GM18508 (cell line): Measurements from ENCODE around the gene FAM13B.

Experiments used
- ATAC-seq: cut with Tn5 transposase; IDR thresholded peaks from one replicate; pipeline ENCODE4 v1.9.1; 2021; ENCODE audit warnings: moderate number of reproducible peaks; ENCODE audit not compliant: insufficient read depth, unreplicated experiment

Gene FAM13B

DNA sequence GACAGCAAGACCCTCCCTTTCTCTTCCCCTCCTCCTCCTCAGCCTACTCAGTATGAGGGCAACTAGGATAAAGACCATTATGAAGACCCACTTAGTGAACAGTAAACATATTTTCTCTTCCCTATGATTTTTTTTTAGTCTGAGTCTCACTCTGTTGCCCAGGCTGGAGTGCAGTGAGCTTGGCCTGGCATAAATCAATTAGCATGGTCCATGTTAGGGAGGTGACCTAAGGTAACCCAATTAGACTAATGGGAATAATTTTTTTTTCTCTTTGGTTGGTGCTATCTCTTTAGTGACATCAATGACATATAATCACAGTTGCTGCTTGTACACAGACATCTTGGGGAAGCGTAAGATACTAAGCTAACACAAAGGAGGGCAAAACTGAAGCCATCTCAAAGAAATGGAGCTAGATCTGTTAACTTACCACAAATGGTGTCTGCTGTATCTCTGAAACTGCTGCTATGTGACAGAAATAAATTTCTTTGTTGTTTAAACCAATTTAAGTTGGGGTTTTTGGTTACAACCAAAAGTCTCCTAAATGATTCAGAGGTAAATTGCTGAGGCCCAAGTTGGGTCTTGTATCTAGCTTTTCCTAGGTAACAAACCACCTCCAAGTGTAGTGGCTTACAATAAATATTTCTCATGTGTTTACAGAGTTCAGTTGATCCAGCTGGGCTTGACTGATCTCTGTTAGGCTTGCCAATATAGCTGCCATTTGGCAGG is 130.3 kb downstream of the FAM13B start:
- no peak for ATAC-seq

GRCh38 chr5:137901011-137901817 is 131.7 kb downstream of the FAM13B start:
- no peak for ATAC-seq

DNA sequence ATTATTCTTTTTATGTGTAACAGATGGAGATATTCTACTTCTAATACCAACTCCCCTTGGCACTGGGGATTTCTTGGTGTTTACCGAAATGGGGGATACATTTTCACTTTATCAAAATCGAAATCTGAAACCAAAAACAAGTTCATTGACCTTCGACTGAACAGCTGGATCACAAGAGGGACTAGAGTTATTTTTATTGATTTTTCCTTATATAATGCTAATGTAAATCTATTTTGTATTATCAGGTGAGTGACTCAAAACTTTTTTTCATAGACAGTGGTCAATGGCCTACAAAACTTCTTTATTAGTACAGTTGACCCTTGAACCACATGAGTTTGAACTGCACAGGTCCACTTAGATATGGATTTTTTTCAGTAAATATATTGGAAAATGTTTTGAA is 133.4 kb downstream of the FAM13B start:
- no peak for ATAC-seq

- no peak for ATAC-seq
These were observed 136.3 kb downstream of the FAM13B start for GRCh38 chr5:137896560-137896959.

- ATAC-seq = no peak
These were observed 138.3 kb downstream of the FAM13B start for GRCh38 chr5:137894586-137894985.

- ATAC-seq = no peak
These were observed 141.0 kb downstream of the FAM13B start for GRCh38 chr5:137891849-137892248.

DNA sequence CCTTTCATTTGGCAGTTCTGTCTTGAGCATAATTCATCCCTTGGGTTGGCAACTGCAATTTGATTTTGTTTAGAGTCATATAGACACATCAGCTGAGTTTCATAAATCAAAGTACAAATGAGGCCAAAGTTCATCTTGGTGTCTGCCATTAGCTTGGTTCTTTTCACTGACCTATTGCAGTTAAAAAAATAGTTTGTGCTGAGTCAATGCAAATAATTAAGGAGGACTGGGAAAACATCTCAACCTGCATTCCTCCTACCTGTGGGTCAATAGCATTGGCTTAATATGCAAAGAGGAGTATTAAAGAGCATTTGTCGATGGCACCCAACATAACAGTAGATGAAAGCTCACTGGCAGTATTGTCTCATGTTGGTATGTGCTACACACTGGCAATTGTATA is 142.0 kb downstream of the FAM13B start:
- no peak for ATAC-seq

GRCh38 chr5:137888863-137889759 is 143.8 kb downstream of the FAM13B start, which contains the start of gene PKD2L2:
Gene PKD2L2, plus strand, starts transcription at chr5:137889457. Its CDS starts 35 bp downstream, at chr5:137889492.
- ATAC-seq = no peak

- ATAC-seq = no peak
These were observed 144.4 kb downstream of the FAM13B start for GRCh38 chr5:137888466-137888862.
